AG04449 (cell line): ENCODE data around the gene CRTAC1.

ENCODE experiments used
- CTCF ChIA-PET: fragments of 350-600 bp; formaldehyde crosslinking; extraction: SDS; loops from one replicate; lab custom pipeline; 2021; ENCODE audit warnings: antibody characterized with exemption; lab: Yijun Ruan, JAX
- POLR2A ChIA-PET: fragments of 400-600, 350-600 bp; formaldehyde crosslinking; extraction: SDS; loops from one replicate; lab custom pipeline; 2020; ENCODE audit warnings: antibody characterized with exemption, inconsistent platforms; lab: Yijun Ruan, JAX
- DNase-seq: peaks from one replicate; pipeline ENCODE4 v3.0.0-alpha.2; 2010; ENCODE audit warnings: low read depth, low spot score
- H3K4me3 ChIP-seq: 2 replicates; pipeline ENCODE4 v1.5.1; 2011; ENCODE audit warnings: low read depth, mild to moderate bottlenecking, control low read depth, low read length
- CTCF ChIP-seq: IDR thresholded peaks from one replicate; pipeline ENCODE4 v1.5.1; 2011; ENCODE audit warnings: mild to moderate bottlenecking, moderate library complexity, low read length, control low read depth, inconsistent platforms; ENCODE audit not compliant: insufficient read depth; ENCODE audit errors: missing control alignments

CRTAC1 gene

GRCh38 chr10:98067165-98067564 lies 36.7 kb upstream of the CRTAC1 start:
- DNase-seq = no peak
- TF ChIP-seq CTCF = no peak
- ChIA-PET POLR2A (no interaction called here), CTCF (interaction anchor here (3.3 kb wide), 1 partner anchor 25 kb away, joined by 14 read pairs; no protein-coding TSS in a partner anchor)
- H3K4me3 ChIP-seq = no peak overlapping the region

GRCh38 chr10:98063740-98064027 lies 33.3 kb upstream of the CRTAC1 start:
- ChIA-PET CTCF (no interaction called here), POLR2A (no interaction called here)
- H3K4me3 ChIP-seq = no peak overlapping the region
- TF ChIP-seq CTCF = no peak
- DNase-seq = no peak

GRCh38 chr10:98062424-98062823 lies 32.0 kb upstream of the CRTAC1 start:
- no peak overlapping the region for H3K4me3 ChIP-seq
- DNase-seq = no peak
- POLR2A ChIA-PET = no interaction called here
- CTCF ChIA-PET = no interaction called here
- TF ChIP-seq CTCF = no peak

GRCh38 chr10:98060079-98060478 lies 29.7 kb upstream of the CRTAC1 start:
- ChIA-PET POLR2A (no interaction called here), CTCF (no interaction called here)
- H3K4me3 ChIP-seq = no peak overlapping the region
- no peak for DNase-seq
- no peak for TF ChIP-seq CTCF

- H3K4me3 ChIP-seq = no peak overlapping the region
- DNase-seq = no peak
- CTCF ChIA-PET = interaction anchor here (0.9 kb wide), 1 partner anchor 12 kb away, joined by 3 read pairs; no protein-coding TSS in a partner anchor
- POLR2A ChIA-PET = no interaction called here
- no peak for TF ChIP-seq CTCF
These were observed 27.9 kb upstream of the CRTAC1 start for GRCh38 chr10:98058295-98058694.

- no peak for DNase-seq
- ChIA-PET CTCF (interaction anchor here (2.6 to 6.5 kb wide), 2 partner anchors 10 to 14 kb away, joined by 9 to 48 read pairs; no protein-coding TSS in a partner anchor), POLR2A (no interaction called here)
- no peak overlapping the region for H3K4me3 ChIP-seq
- no peak for TF ChIP-seq CTCF
These were observed 25.6 kb upstream of the CRTAC1 start for GRCh38 chr10:98055841-98056516.
